Measurements from ENCODE around the gene OR10S1.
"Not testable (repeated sequence)": the region's sequence is repeated elsewhere in the genome, so short reads cannot be mapped to it uniquely, and the experiment has no call there.

Gene OR10S1

DNA sequence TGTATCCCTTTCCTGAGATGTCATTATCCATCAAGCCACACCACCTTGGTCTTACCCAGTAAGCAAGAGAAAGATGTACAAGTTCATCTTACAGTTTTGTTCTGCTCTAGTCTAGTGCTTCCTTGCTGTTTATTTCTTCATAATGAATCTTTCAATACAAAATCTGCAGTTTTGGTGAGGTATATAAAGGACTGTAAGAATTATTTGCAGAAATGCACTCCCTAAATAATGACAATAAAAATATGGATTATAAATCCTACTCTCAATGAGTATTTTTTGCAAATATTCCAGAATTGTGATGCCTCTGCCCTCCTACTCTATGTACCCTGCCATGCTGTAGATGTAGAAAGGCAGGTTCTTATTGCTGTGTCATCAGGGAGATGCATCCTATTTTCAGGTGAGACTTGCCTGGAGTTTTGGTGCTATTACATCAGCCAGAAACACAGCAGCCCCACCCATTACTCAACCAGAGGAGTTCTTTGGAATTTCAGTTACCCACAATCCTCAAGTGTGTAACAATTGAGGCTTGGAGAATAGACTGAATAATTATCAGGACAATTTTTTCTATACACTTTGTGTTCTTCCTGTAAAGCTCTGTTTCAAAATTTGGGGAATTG lies at the start of gene OR10S1:
Gene OR10S1, minus strand, starts transcription at position 51 of the 617 bp plus-strand sequence. CDS start 117 bp downstream, outside the sequence.
- no peak for DNase-seq (ENCODE audit: low read depth, low spot score)

GRCh38 chr11:124026498-124026897 lies 48.9 kb upstream of the OR10S1 start, which contains the start of gene OR10G8:
OR10G8 (plus strand) TSS chr11:124026798; CDS start chr11:124029623, 2,825 bp downstream.
- DNase-seq (ENCODE audit: low read depth, low spot score): no peak

DNA sequence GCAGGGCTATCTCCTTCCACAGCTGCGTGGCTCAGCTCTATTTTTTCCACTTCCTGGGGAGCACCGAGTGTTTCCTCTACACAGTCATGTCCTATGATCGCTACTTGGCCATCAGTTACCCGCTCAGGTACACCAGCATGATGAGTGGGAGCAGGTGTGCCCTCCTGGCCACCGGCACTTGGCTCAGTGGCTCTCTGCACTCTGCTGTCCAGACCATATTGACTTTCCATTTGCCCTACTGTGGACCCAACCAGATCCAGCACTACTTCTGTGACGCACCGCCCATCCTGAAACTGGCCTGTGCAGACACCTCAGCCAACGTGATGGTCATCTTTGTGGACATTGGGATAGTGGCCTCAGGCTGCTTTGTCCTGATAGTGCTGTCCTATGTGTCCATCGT lies 38.3 kb upstream of the OR10S1 start:
- DNase-seq (ENCODE audit: low read depth, low spot score): not testable (repeated sequence)

DNA sequence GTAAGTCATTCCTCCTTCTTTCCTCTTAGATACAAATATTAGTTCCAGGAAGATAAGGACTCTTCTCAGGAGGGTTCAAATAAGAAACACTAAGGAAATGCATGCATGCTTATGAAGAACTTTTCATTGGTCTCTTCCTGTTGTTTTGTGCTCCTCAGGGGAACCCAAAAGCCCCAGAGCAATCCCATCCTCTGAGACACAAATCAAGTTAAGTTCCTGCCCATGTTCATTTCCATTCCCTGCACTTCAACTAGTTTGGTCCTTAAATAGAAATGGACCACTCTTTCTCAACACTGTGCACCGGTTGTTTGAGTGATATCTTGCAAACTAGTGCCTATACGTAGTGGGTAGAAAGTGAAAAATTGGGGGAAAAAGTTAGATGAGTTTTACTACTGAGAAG lies 35.1 kb upstream of the OR10S1 start, which contains the start of gene OR10G4:
Gene OR10G4, plus strand, starts transcription at position 301 of the 400 bp plus-strand sequence. CDS start 2,578 bp downstream, outside the sequence.
- no peak for DNase-seq (ENCODE audit: low read depth, low spot score)

DNA sequence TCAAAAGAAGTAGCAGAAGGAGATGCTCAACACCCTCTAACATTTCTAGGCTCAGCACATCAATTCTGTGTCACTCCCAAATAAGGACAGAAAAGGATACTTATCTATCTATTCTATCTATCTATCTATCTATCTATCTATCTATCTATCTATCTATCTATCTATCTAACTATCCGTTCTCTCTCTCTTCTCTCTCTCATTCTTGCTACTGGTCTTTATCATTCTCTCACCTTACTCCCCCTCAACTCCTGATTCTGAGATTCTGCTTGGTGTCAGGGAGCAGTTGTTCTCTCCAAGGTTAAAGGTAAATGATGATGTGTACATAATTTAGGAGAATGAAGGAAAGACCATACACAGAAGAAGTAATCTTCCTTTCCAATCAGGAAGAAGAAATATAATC lies 17.5 kb upstream of the OR10S1 start, which contains the start of gene OR10G6:
Gene OR10G6, minus strand, starts transcription at position 43 of the 400 bp plus-strand sequence. Its CDS starts 0 bp downstream, at position 43.
- no peak for DNase-seq (ENCODE audit: low read depth, low spot score)

DNA sequence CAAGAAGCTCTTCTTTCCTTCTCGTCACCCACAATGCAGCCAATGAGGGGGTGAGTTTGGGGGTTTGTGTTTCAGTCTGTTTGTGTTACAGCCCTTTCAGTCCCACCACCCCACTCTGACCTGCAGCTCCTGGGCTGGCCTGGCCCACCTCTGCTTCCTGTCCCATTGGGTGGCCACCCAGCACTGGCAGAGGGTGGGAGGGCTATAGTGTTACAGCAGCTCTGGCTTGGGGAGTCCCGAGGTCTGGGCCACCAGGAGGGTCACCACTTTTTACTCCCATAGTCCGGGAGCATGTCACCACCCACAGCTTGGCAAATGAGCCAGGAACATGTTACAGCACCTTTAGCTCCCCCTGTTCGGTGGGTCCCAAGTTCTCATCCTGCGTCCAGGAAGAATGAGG lies 1.7 kb upstream of the OR10S1 start:
- DNase-seq (ENCODE audit: low read depth, low spot score): no peak

GRCh38 chr11:123976770-123977560 lies 616 bp downstream of the OR10S1 start:
- DNase-seq (ENCODE audit: low read depth, low spot score): no peak

DNA sequence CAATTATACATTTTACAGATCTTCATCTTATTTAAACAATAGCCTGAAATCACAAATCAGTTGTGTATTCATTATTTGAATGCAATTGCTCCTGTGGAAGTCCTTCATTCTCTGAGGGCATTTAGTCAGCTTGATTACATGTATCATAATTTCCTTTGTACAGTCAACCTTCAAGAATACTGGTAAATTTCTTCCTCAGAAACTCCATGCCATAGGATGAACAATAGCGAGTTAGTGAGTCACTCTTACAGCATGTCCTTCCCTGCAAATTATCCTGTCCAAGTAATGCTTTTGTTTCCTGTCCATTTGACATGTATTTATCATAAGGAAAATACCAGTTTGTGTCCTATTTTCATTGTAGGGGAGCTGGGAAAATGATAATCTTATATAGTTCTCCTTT lies 3.8 kb downstream of the OR10S1 start:
- DNase-seq (ENCODE audit: low read depth, low spot score): no peak

DNA sequence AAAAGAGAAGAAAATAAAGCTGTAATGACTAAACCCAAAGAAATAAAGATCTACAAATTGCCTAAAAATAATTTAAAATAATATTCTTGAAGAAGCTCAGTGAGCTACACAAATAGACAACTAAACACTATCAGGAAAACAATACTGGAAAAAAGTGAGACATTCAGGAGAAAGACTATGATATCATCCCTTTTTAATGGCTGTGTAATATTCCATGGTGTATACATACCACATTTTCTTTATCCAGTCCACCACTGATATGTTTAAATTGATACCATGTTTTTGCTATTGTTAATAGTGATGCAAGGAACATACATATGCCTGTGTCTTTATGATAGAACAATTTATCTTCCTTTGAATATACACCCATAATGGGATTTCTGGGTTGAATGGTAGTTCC lies 20.8 kb downstream of the OR10S1 start:
- no peak for DNase-seq (ENCODE audit: low read depth, low spot score)

- DNase-seq (ENCODE audit: low read depth, low spot score): no peak
These were observed 32.4 kb downstream of the OR10S1 start for GRCh38 chr11:123945132-123945531.

- DNase-seq (ENCODE audit: low read depth, low spot score): no peak
These were observed 33.8 kb downstream of the OR10S1 start, which contains the start of gene OR6T1 for GRCh38 chr11:123943738-123944137. OR6T1 (minus strand) TSS chr11:123943838; CDS start chr11:123943838, 0 bp downstream.

DNA sequence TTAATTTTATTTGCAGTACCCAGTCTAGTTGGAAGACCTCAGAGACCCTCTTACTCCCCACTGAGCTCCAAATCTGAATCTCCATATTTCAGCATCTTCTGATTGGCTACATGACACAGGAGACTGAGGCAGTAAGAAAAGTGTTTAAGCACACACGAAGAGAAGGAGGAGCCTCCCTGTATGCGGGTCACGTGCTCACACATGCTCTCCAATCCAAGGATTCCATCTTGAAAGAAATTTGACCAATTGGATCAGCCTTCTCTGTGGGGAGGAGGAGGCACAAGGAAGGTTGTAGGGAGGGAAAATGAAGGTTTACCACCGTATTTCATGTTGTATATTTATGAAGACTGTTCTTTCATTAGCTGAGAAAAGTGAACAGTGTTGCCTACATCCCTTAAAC lies 35.2 kb downstream of the OR10S1 start:
- DNase-seq (ENCODE audit: low read depth, low spot score): no peak

- no peak for DNase-seq (ENCODE audit: low read depth, low spot score)
These were observed 38.3 kb downstream of the OR10S1 start, which contains the start of gene OR4D5 for GRCh38 chr11:123939317-123939716. OR4D5 (plus strand) TSS chr11:123939617; CDS start chr11:123939617, 0 bp downstream.

Data from ELF-1 (cell line).